K562 (cell line): ENCODE measurements around the gene PHETA2. TPM values are rescaled to one million over a fixed set of nuclear protein-coding genes. Genes with fewer than 3 reads are reported as not detected.

Experiments used
- ATAC-seq: fragments of 200-7000 bp; cut with Tn5 transposase; 3 replicates; pipeline ENCODE4 v1.9.1; 2020; ENCODE audit warnings: moderate library complexity
- BruUV-seq: library from RNA; stranded (reverse); fragments of 400-500 nt; replicated peaks from 2 replicates; lab custom pipeline; 2021; lab: Mats Ljungman, UMichigan
- CTCF ChIA-PET: fragments of 300-600 bp; formaldehyde crosslinking; extraction: SDS; loops from one replicate; lab custom pipeline; 2021; ENCODE audit warnings: low intra/inter-chr PET ratio; lab: Yijun Ruan, JAX
- POLR2A ChIA-PET: fragments of 300-600, 350-650 bp; sonication (Branson Sonifier 250); formaldehyde crosslinking; extraction: SDS; loops from one replicate; lab custom pipeline; 2021; ENCODE audit warnings: antibody characterized with exemption, inconsistent platforms; lab: Yijun Ruan, JAX
- DNase-seq, 4 experiments: peaks; one replicate each; pipeline versions ENCODE4 v3.0.0 to v3.0.0-alpha.2; 2011 to 2018; ENCODE audit warnings: low spot score in 3 of 4, mixed read lengths in 3 of 4; ENCODE audit errors: extremely low read depth in 1 of 4
- FAIRE-seq: peaks from 2 replicates; lab custom pipeline; 2011; peaks lifted over from hg19 to GRCh38; lab: Jason Lieb, UNC
- H2AFZ ChIP-seq: 2 replicates; pipeline ENCODE4 v1.6.0; 2011; ENCODE audit warnings: low read depth, low read length, control low read depth, inconsistent platforms
- H3K27ac ChIP-seq: fragments of 200-600 bp; 3 replicates; pipeline ENCODE4 v1.8.0; 2011; ENCODE audit warnings: low read depth, mild to moderate bottlenecking, control low read depth, inconsistent platforms, low read length, moderate library complexity, mixed read lengths; ENCODE audit errors: extremely low read depth
- H3K27me3 ChIP-seq, 2 experiments: fragments of 300-600 bp in 1 of 2; 2 replicates in 1 of 2; 3 replicates in 1 of 2; pipeline versions ENCODE4 v1.6.0 to v1.8.0; 2011; ENCODE audit warnings: inconsistent platforms in 2 of 2, low read length in 2 of 2, mild to moderate bottlenecking in 1 of 2, mixed read lengths in 1 of 2, moderate library complexity in 1 of 2; ENCODE audit not compliant: control insufficient read depth in 2 of 2, insufficient read depth in 2 of 2
- H3K36me3 ChIP-seq: fragments of 300-600 bp; 3 replicates; pipeline ENCODE4 v1.8.0; 2011; ENCODE audit warnings: mild to moderate bottlenecking, low read length, inconsistent platforms; ENCODE audit not compliant: control insufficient read depth, insufficient read depth
- H3K4me1 ChIP-seq, 2 experiments: fragments of 200-600 bp in 1 of 2; replicated peaks in 1 of 2; 2 replicates in 1 of 2; 3 replicates in 1 of 2; pipeline versions ENCODE4 v1.5.1 to v1.8.0; 2011; ENCODE audit warnings: inconsistent platforms in 2 of 2, low read length in 2 of 2, mild to moderate bottlenecking in 1 of 2, mixed read lengths in 1 of 2, moderate library complexity in 1 of 2; ENCODE audit not compliant: control insufficient read depth in 2 of 2, insufficient read depth in 2 of 2
- H3K4me2 ChIP-seq: 2 replicates; pipeline ENCODE4 v1.6.1; 2011; ENCODE audit warnings: low read length, control low read depth, inconsistent platforms, mixed read lengths; ENCODE audit not compliant: insufficient read depth
- H3K4me3 ChIP-seq: fragments of 200-600 bp; sonication (generic), shearing (Covaris generic); 2 replicates; pipeline ENCODE4 v1.5.1; 2016; ENCODE audit warnings: control low read depth, inconsistent platforms
- H3K79me2 ChIP-seq: fragments of 200-600 bp; 3 replicates; pipeline ENCODE4 v1.8.0; 2011; ENCODE audit warnings: low read length, inconsistent platforms; ENCODE audit not compliant: control insufficient read depth, insufficient read depth
- H3K9ac ChIP-seq, 2 experiments: 2 replicates each; pipeline versions ENCODE4 v1.6.0 to v1.6.1; 2011; ENCODE audit warnings: low read depth in 2 of 2, low read length in 2 of 2, control low read depth in 1 of 2, inconsistent platforms in 1 of 2, mild to moderate bottlenecking in 1 of 2, mixed read lengths in 1 of 2; ENCODE audit not compliant: insufficient read depth in 1 of 2
- H3K9me1 ChIP-seq: one replicate; pipeline ENCODE4 v1.6.0; 2011; ENCODE audit warnings: inconsistent platforms, mild to moderate bottlenecking, low read length, moderate library complexity; ENCODE audit not compliant: control insufficient read depth, insufficient read depth
- H3K9me3 ChIP-seq: replicated peaks from 2 replicates; pipeline ENCODE4 v1.5.1; 2011; ENCODE audit warnings: low read depth, low read length, inconsistent platforms; ENCODE audit not compliant: control insufficient read depth, insufficient read depth
- H4K20me1 ChIP-seq: replicated peaks from 2 replicates; pipeline ENCODE4 v1.6.1; 2011; ENCODE audit warnings: low read length, inconsistent platforms, mixed read lengths; ENCODE audit not compliant: control insufficient read depth, insufficient read depth
- ATF7 ChIP-seq: fragments of 450-650 bp; IDR thresholded peaks from 2 replicates; pipeline ENCODE4 v1.7.1; 2014; ENCODE audit warnings: mild to moderate bottlenecking, moderate library complexity
- DDX20 ChIP-seq: fragments of 450-650 bp; IDR thresholded peaks from 2 replicates; pipeline ENCODE4 v1.6.1; 2016; ENCODE audit warnings: missing genetic modification characterization, low read depth, mild to moderate bottlenecking, missing compliant biosample characterization, moderate library complexity
- E2F3 ChIP-seq: fragments of 250-450 bp; sonication (Bioruptor Pico); IDR thresholded peaks from 2 replicates; pipeline ENCODE4 v1.4.0; 2020; ENCODE audit warnings: mild to moderate bottlenecking
- HMG20B ChIP-seq: fragments of 250-450 bp; sonication (Bioruptor Pico); IDR thresholded peaks from 2 replicates; pipeline ENCODE4 v1.5.0; 2021; ENCODE audit warnings: mild to moderate bottlenecking
- ILF3 ChIP-seq: fragments of 450-650 bp; IDR thresholded peaks from 2 replicates; pipeline ENCODE4 v1.6.1; 2018; ENCODE audit warnings: antibody characterized with exemption, mild to moderate bottlenecking, moderate library complexity, borderline replicate concordance
- ILK ChIP-seq: fragments of 450-650 bp; IDR thresholded peaks from 2 replicates; pipeline ENCODE4 v1.6.1; 2016; ENCODE audit warnings: missing genetic modification characterization, low read depth, mild to moderate bottlenecking, missing compliant biosample characterization, moderate library complexity, borderline replicate concordance
- KDM2B ChIP-seq: fragments of 250-450 bp; sonication (Bioruptor Pico); IDR thresholded peaks from 2 replicates; pipeline ENCODE4 v1.8.0; 2021; ENCODE audit warnings: mild to moderate bottlenecking, moderate library complexity
- MEF2A ChIP-seq: IDR thresholded peaks from 2 replicates; pipeline ENCODE4 v1.6.1; 2011; ENCODE audit warnings: low read depth, mild to moderate bottlenecking, low read length, moderate library complexity; ENCODE audit not compliant: control insufficient read depth
- MTA3 ChIP-seq: fragments of 450-650 bp; formaldehyde crosslinking; IDR thresholded peaks from 2 replicates; pipeline ENCODE4 v1.6.1; 2017; ENCODE audit warnings: mild to moderate bottlenecking, borderline replicate concordance
- NELFE ChIP-seq: IDR thresholded peaks from 2 replicates; pipeline ENCODE4 v1.6.1; 2011; ENCODE audit warnings: mild to moderate bottlenecking; ENCODE audit not compliant: insufficient read depth, insufficient read length
- PTBP1 ChIP-seq: fragments of 200-400 bp; formaldehyde crosslinking; IDR thresholded peaks from 2 replicates; pipeline ENCODE4 v1.6.1; 2017; ENCODE audit warnings: low read depth, low read length
- RUNX1 ChIP-seq: sonication (generic); IDR thresholded peaks from 2 replicates; pipeline ENCODE4 v1.6.1; 2016; ENCODE audit warnings: antibody characterized with exemption, low read depth
- SNRNP70 ChIP-seq: fragments of 200-400 bp; formaldehyde crosslinking; optimal IDR thresholded peaks from 2 replicates; pipeline ENCODE3; 2017; ENCODE audit warnings: low read depth, low read length
- SP1 ChIP-seq: sonication (generic); formaldehyde crosslinking; IDR thresholded peaks from 2 replicates; pipeline ENCODE4 v1.8.1; 2022; ENCODE audit warnings: mild to moderate bottlenecking, missing genetic modification reagents
- TOE1 ChIP-seq, 2 experiments: fragments of 450-650 bp in 1 of 2; sonication (generic) in 1 of 2; formaldehyde crosslinking in 1 of 2; IDR thresholded peaks; 2 replicates each; pipeline versions ENCODE4 v1.7.1 to v1.8.0; 2016 to 2022; ENCODE audit warnings: borderline replicate concordance in 2 of 2, mild to moderate bottlenecking in 2 of 2, antibody characterized with exemption in 1 of 2, inconsistent platforms in 1 of 2, low read depth in 1 of 2, missing genetic modification reagents in 1 of 2, moderate library complexity in 1 of 2
- ZNF507 ChIP-seq: conservative IDR thresholded peaks from 2 replicates; pipeline ENCODE4 v1.6.1; 2017; ENCODE audit warnings: missing genetic modification characterization, missing compliant biosample characterization
- ZNF766 ChIP-seq: fragments of 200-800 bp; sonication (Bioruptor generic); conservative IDR thresholded peaks from 2 replicates; pipeline ENCODE4 v1.6.1; 2016; ENCODE audit warnings: missing genetic modification characterization, missing compliant biosample characterization
- WGBS: fragments of 100-300 bp; shearing (Covaris generic); methylation state at CpG from one replicate; pipeline ENCODE4 v1.1.6; 2016; ENCODE audit warnings: low coverage, mixed read lengths; ENCODE audit not compliant: insufficient coverage; ENCODE audit errors: missing lambda C conversion rate; 5-methylcytosine and 5-hydroxymethylcytosine counted together
- in situ Hi-C: fragments of 300-500 bp; cut with MboI; formaldehyde crosslinking; loops from 4 replicates; pipeline ENCODE4 v1.15.0; 2018; ENCODE audit warnings: inconsistent platforms, mixed read lengths
- intact Hi-C: fragments of 100-400 bp; cut with micrococcal nuclease; formaldehyde crosslinking; loops from 2 replicates; pipeline ENCODE4 v1.14.2; 2022
- polyA plus RNA-seq, 8 experiments: library from polyadenylated mRNA; depleted of rRNA in 4 of 8; stranded (reverse) in 5 of 8; unstranded in 3 of 8; fragments of >200 nt; fragmentation: Nextera tagmentation in 2 of 8; fragmentation: Illumina TruSeq in 1 of 8; extraction: Ambion mirVana in 2 of 8; extraction: Trizol in 1 of 8; gene quantifications; 2 replicates each; pipeline versions ENCODE4 v1.2.1 to v1.2.3, GENCODE V29; 2011 to 2014; ENCODE audit warnings: inconsistent platforms in 1 of 8, missing spikeins in 1 of 8
- total RNA-seq, 7 experiments: library from RNA; depleted of rRNA in 6 of 7; stranded (reverse); fragments of >200 nt in 6 of 7; fragmentation: Illumina TruSeq in 2 of 7; extraction: Trizol in 2 of 7; gene quantifications; 2 replicates each; pipeline versions ENCODE4 v1.2.1 to v1.2.3, GENCODE V29; 2011 to 2021; ENCODE audit warnings: low replicate concordance in 1 of 7
- TF ChIP-seq, protein P1 (sequence below): fragments of 450-650 bp; IDR thresholded peaks from 2 replicates; pipeline ENCODE4 v1.6.1; 2017; ENCODE audit warnings: mild to moderate bottlenecking, moderate library complexity
- TF ChIP-seq, protein P2 (sequence below): fragments of 450-650 bp; conservative IDR thresholded peaks from 2 replicates; pipeline ENCODE4 v1.6.1; 2016; ENCODE audit warnings: missing genetic modification characterization, low read depth, mild to moderate bottlenecking, control low read depth, missing compliant biosample characterization

Gene PHETA2
- total and polyA plus RNA-seq, 9 of the 15 experiments (the other 6 are each of a cell fraction or from before 2014, with no cell fraction given) = 0.07 to 0.22 (median 0.08) TPM; not detected in 5

- FAIRE-seq = peak; percentile 99
- Histone ChIP-seq H3K27me3 (no peaks in the 10 kb centered on the region), H3K4me1 (peaks cover 4 to 8% of the 10 kb centered on the region in 2 experiments; a peak in 3 of 5 replicates), H3K4me2 (peak within 1 kb of the TSS; percentile 92), H3K4me3 (peak within 1 kb of the TSS; percentile 96), H3K9me1 (no peaks in the 10 kb centered on the region), H3K9ac (peak within 1 kb of the TSS; percentile 99 to 100), H2AFZ (peak within 1 kb of the TSS; percentile 92), H3K79me2 (peaks cover 38% of the 10 kb centered on the region), H4K20me1 (no peaks in the 10 kb centered on the region), H3K36me3 (peaks cover 25% of the 10 kb centered on the region), H3K27ac (peak within 1 kb of the TSS; percentile 100), H3K9me3 (peaks cover 8% of the 10 kb centered on the region; the same call in 1 of the 2 replicates)
- BruUV-seq = TSS peak; percentile 63
- in situ Hi-C loops (no loop called here), intact Hi-C loops (loop anchor here (2.0 kb wide), 1 partner anchor 78 kb away; no protein-coding TSS in a partner anchor)
- ChIA-PET CTCF (no interaction called here), POLR2A (interaction anchor here (0.5 to 2.9 kb wide), 10 partner anchors 9 to 353 kb away, joined by 3 to 43 read pairs (median 4); partner anchors contain the start of genes NAGA and SMDT1)
- ATAC-seq = peak; percentile 97
- peak; percentile 93 to 97 (median 95) for DNase-seq
- under 1% methylated on average over 49 of the region's 71 CpGs for WGBS
- TF ChIP-seq RUNX1 = no peak
- no peak for TF ChIP-seq SNRNP70
- TF ChIP-seq NELFE = no peak
- no peak for TF ChIP-seq DDX20
- TF ChIP-seq E2F3 (CRISPR knock-in tag) = no peak
- no peak; the same call in 1 of the 2 replicates for TF ChIP-seq KDM2B (CRISPR knock-in tag)
- no peak for TF ChIP-seq ILF3
- no peak for TF ChIP-seq ZNF766 (CRISPR knock-in tag)
- no peak for TF ChIP-seq MEF2A
- TF ChIP-seq, protein P1, sequence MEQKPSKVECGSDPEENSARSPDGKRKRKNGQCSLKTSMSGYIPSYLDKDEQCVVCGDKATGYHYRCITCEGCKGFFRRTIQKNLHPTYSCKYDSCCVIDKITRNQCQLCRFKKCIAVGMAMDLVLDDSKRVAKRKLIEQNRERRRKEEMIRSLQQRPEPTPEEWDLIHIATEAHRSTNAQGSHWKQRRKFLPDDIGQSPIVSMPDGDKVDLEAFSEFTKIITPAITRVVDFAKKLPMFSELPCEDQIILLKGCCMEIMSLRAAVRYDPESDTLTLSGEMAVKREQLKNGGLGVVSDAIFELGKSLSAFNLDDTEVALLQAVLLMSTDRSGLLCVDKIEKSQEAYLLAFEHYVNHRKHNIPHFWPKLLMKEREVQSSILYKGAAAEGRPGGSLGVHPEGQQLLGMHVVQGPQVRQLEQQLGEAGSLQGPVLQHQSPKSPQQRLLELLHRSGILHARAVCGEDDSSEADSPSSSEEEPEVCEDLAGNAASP = no peak
- no peak for TF ChIP-seq ILK (tag)
- TF ChIP-seq MTA3 = 0 out of 2 replicates have a peak, but pooled peaks have one; percentile 45
- TF ChIP-seq, protein P2, sequence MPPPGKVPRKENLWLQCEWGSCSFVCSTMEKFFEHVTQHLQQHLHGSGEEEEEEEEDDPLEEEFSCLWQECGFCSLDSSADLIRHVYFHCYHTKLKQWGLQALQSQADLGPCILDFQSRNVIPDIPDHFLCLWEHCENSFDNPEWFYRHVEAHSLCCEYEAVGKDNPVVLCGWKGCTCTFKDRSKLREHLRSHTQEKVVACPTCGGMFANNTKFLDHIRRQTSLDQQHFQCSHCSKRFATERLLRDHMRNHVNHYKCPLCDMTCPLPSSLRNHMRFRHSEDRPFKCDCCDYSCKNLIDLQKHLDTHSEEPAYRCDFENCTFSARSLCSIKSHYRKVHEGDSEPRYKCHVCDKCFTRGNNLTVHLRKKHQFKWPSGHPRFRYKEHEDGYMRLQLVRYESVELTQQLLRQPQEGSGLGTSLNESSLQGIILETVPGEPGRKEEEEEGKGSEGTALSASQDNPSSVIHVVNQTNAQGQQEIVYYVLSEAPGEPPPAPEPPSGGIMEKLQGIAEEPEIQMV (tag) = 0 out of 2 replicates have a peak, but pooled peaks have one; percentile 35
- TF ChIP-seq TOE1 (IDR thresholded peaks at IDR 0.05; ENCODE audit: borderline replicate concordance) = no peak
- TF ChIP-seq TOE1 (CRISPR knock-in tag; IDR thresholded peaks at IDR 0.05; ENCODE audit: borderline replicate concordance, low read depth) = no peak
- TF ChIP-seq ATF7 = peak; percentile 80
- no peak for TF ChIP-seq ZNF507 (tag)
- TF ChIP-seq HMG20B (CRISPR knock-in tag) = no peak
- TF ChIP-seq PTBP1 = no peak
- TF ChIP-seq SP1 (CRISPR knock-in tag) = peak; percentile 86
Observed at GRCh38 chr22:42090596-42091454, 16.8 kb downstream of the PHETA2 start, which contains the start of gene NDUFA6. Gene NDUFA6 (minus strand): TSS chr22:42090772. CDS start chr22:42090744, 28 bp downstream.
